GM12878 (cell line): ENCODE measurements around the gene FAM229A.

ENCODE experiments used
- CTCF ChIP-seq, 3 experiments: IDR thresholded peaks in 2 of 3; conservative IDR thresholded peaks in 1 of 3; 2 replicates each; pipeline ENCODE4 v1.5.1; 2011; ENCODE audit warnings: low read depth in 3 of 3, low read length in 3 of 3, mild to moderate bottlenecking in 3 of 3, control low read depth in 2 of 3, moderate library complexity in 2 of 3, inconsistent platforms in 1 of 3, mixed read lengths in 1 of 3; ENCODE audit not compliant: control insufficient read depth in 2 of 3, insufficient read depth in 1 of 3; ENCODE audit errors: extremely low read depth in 1 of 3
- EP300 ChIP-seq, 2 experiments: fragments of 150-350 bp in 1 of 2; IDR thresholded peaks; 2 replicates each; pipeline ENCODE4 v1.6.1; 2011 to 2012; ENCODE audit warnings: low read depth in 2 of 2, low read length in 2 of 2, borderline replicate concordance in 1 of 2, improper control_type of control experiment in 1 of 2, inconsistent platforms in 1 of 2; ENCODE audit not compliant: control insufficient read depth in 1 of 2
- EZH2 ChIP-seq: IDR thresholded peaks from 2 replicates; pipeline ENCODE4 v1.6.1; 2012; ENCODE audit warnings: low read depth, mild to moderate bottlenecking, control low read depth, inconsistent platforms, low read length, borderline replicate concordance; ENCODE audit not compliant: control insufficient read depth
- MYC ChIP-seq: IDR thresholded peaks from 2 replicates; pipeline ENCODE4 v1.6.1; 2011; ENCODE audit warnings: mild to moderate bottlenecking, low read length, moderate library complexity, inconsistent platforms; ENCODE audit not compliant: insufficient read depth, insufficient replicate concordance, insufficient read length, severe bottlenecking
- POLR2A ChIP-seq: IDR thresholded peaks from 2 replicates; pipeline ENCODE4 v1.6.1; 2011; ENCODE audit warnings: low read depth, mild to moderate bottlenecking, low read length
- POLR2AphosphoS5 ChIP-seq: IDR thresholded peaks from 2 replicates; pipeline ENCODE4 v1.6.1; 2011; ENCODE audit warnings: mild to moderate bottlenecking, low read length, inconsistent platforms
- RELA ChIP-seq: fragments of 450-650 bp; IDR thresholded peaks from 2 replicates; pipeline ENCODE4 v1.8.0; 2014; ENCODE audit warnings: borderline replicate concordance; ENCODE audit not compliant: partially characterized antibody
- STAT3 ChIP-seq: IDR thresholded peaks from 2 replicates; pipeline ENCODE4 v1.6.1; 2011; ENCODE audit warnings: low read depth, low read length, improper control_type of control experiment
- TARDBP ChIP-seq: IDR thresholded peaks from 2 replicates; pipeline ENCODE4 v1.6.1; 2016; ENCODE audit warnings: borderline replicate concordance
- TBL1XR1 ChIP-seq: IDR thresholded peaks from 2 replicates; pipeline ENCODE4 v1.6.1; 2012; ENCODE audit warnings: low read depth, low read length, improper control_type of control experiment

DNA sequence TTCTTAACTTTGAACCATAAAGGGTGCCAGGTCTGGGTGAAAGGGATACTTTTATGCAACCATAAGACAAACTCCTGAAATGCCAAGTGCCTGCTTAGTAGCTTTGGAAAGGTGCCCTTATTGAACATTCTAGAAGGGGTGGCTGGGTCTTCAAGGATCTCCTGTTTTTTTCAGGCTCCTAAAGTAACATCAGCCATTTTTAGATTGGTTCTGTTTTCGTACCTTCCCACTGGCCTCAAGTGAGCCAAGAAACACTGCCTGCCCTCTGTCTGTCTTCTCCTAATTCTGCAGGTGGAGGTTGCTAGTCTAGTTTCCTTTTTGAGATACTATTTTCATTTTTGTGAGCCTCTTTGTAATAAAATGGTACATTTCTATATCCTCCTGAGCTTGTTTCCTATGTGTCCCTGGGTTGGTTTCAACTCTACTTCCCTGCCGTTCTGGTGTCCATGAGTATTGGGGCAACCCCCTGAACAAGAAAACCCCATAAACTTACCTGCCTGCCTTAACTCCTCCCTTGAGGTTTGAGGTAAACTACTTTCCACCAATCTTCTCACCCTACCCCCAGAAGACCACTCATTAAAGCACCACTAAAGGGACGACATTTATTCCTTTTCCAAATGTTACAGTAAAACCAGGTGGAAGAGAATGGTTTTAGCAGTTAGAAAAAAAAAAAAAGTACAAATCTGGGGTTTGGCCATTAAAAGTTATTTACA lies 28.9 kb downstream of the FAM229A start:
- TF ChIP-seq EZH2 (no peak), TARDBP (no peak), MYC (no peak), EP300 (IDR thresholded peaks at IDR 0.05; ENCODE audit: borderline replicate concordance in 1 of 2, control insufficient read depth in 1 of 2, low read depth in 2 of 2, low read length in 2 of 2) (no peak), RELA (no peak), POLR2A (no peak), TBL1XR1 (no peak), STAT3 (no peak), CTCF (IDR thresholded peaks at IDR 0.05 in 2 of 3, conservative IDR thresholded peaks at IDR 0.05 in 1 of 3; ENCODE audit: control insufficient read depth in 2 of 3, extremely low read depth in 1 of 3, insufficient read depth in 1 of 3, low read depth in 3 of 3, low read length in 3 of 3) (0 out of 6 replicates have a peak, but pooled peaks of 1 of the 3 experiments have one; percentile 4), POLR2AphosphoS5 (no peak)
